Mucosa of descending colon (tissue), 3 donors: ENCODE measurements around the gene SAXO2. TPM values are rescaled to one million over a fixed set of nuclear protein-coding genes. Genes with fewer than 3 reads are reported as not detected.
"Not testable (repeated sequence)": the region's sequence is repeated elsewhere in the genome, so short reads cannot be mapped to it uniquely, and the experiment has no call there.

Experiments
- ATAC-seq: fragments of 200-7000 bp; cut with Tn5 transposase; one replicate; pipeline ENCODE4 v1.9.1; 2020; ENCODE audit warnings: mild to moderate bottlenecking, moderate library complexity
- DNase-seq, 3 donors: peaks; one replicate each; pipeline ENCODE4 v3.0.0-alpha.2; 2020
- H3K36me3 ChIP-seq: fragments of 200-600 bp; one replicate; pipeline ENCODE4 v1.8.0; 2021; ENCODE audit warnings: low read depth, mild to moderate bottlenecking
- H3K4me1 ChIP-seq: fragments of 200-600 bp; one replicate; pipeline ENCODE4 v1.8.0; 2021; ENCODE audit warnings: low read depth, mild to moderate bottlenecking
- H3K4me3 ChIP-seq: fragments of 200-600 bp; one replicate; pipeline ENCODE4 v1.8.0; 2021; ENCODE audit warnings: mild to moderate bottlenecking
- H3K9me3 ChIP-seq: fragments of 200-600 bp; one replicate; pipeline ENCODE4 v1.8.0; 2021; ENCODE audit warnings: mild to moderate bottlenecking
- CTCF ChIP-seq: fragments of 200-600 bp; IDR thresholded peaks from one replicate; pipeline ENCODE4 v1.8.0; 2022; ENCODE audit warnings: antibody characterized with exemption, mild to moderate bottlenecking
- intact Hi-C, 2 donors: fragments of 100-400 bp; cut with DNase I in 1 of 2; cut with micrococcal nuclease in 1 of 2; formaldehyde crosslinking; loops; one replicate each; pipeline versions ENCODE4 v1.11.0 to v1.11.1; 2022; cut with DNase I, micrococcal nuclease
- total RNA-seq, 3 donors: library from RNA; stranded (reverse); fragmentation: NEBNext Ultra II Directional in 2 of 3; extraction: Animal tissue kit (Norgen Biotek cat#: 25700) in 2 of 3; gene quantifications; one replicate each; pipeline versions ENCODE4 v1.2.1 to v1.2.4, GENCODE V29; 2021 to 2023
- donor health status: DM: no; HTN: no; CAD: no; lungs with moderate emphysema.
- donor health status: DM: no; HTN: no; CAD: no.
- donor health status: DM: no; HTN: yes; CAD: no.

The SAXO2 gene
- total RNA-seq, 3 donors from 2014 or later, result 0.58 to 2.3 (median 1.3) TPM

- intact Hi-C loops, result no loop called here
- ATAC-seq, result no peak
- H3K36me3 ChIP-seq, result no peaks in the 10 kb centered on the region
Measured at GRCh38 chr15:82307714-82308081, 45.1 kb downstream of the SAXO2 start.

GRCh38 chr15:82309802-82310201 lies 47.2 kb downstream of the SAXO2 start:
- H3K4me1 ChIP-seq, result no peaks in the 10 kb centered on the region
- no peak for TF ChIP-seq CTCF
- intact Hi-C loops, result no loop called here
- no peak for DNase-seq
- no peaks in the 10 kb centered on the region for H3K9me3 ChIP-seq
- H3K4me3 ChIP-seq, result no peak overlapping the region
- ATAC-seq, result no peak
- no peaks in the 10 kb centered on the region for H3K36me3 ChIP-seq

More at GRCh38 chr15:82307714-82308081, 45.1 kb downstream of the SAXO2 start:
- Histone ChIP-seq H3K9me3 (no peaks in the 10 kb centered on the region), H3K4me3 (no peak overlapping the region), H3K4me1 (no peaks in the 10 kb centered on the region)
- no peak for TF ChIP-seq CTCF
- no peak for DNase-seq

GRCh38 chr15:82311321-82311720 lies 48.7 kb downstream of the SAXO2 start:
- intact Hi-C loops, DNase-seq, H3K4me1 ChIP-seq: not testable (repeated sequence)

GRCh38 chr15:82312586-82313349 lies 50.1 kb downstream of the SAXO2 start:
- intact Hi-C loops, result no loop called here
- H3K4me1 ChIP-seq, result no peaks in the 10 kb centered on the region
- H3K36me3 ChIP-seq, result no peaks in the 10 kb centered on the region
- no peak for TF ChIP-seq CTCF
- no peak overlapping the region for H3K4me3 ChIP-seq
- ATAC-seq (no peak), DNase-seq (no peak)
- H3K9me3 ChIP-seq, result no peaks in the 10 kb centered on the region

More at GRCh38 chr15:82311321-82311720, 48.7 kb downstream of the SAXO2 start:
- not testable (repeated sequence) for H3K4me3 ChIP-seq, H3K9me3 ChIP-seq, H3K36me3 ChIP-seq, ATAC-seq

GRCh38 chr15:82313446-82313845 lies 50.8 kb downstream of the SAXO2 start:
- Histone ChIP-seq H3K36me3 (no peaks in the 10 kb centered on the region), H3K4me1 (no peaks in the 10 kb centered on the region), H3K4me3 (no peak overlapping the region), H3K9me3 (no peaks in the 10 kb centered on the region)
- no peak for DNase-seq
- ATAC-seq, result no peak
- TF ChIP-seq CTCF, result no peak
- intact Hi-C loops, result no loop called here

- DNase-seq, H3K4me3 ChIP-seq, H3K36me3 ChIP-seq, ATAC-seq, H3K9me3 ChIP-seq, intact Hi-C loops, H3K4me1 ChIP-seq: not testable (repeated sequence)
Measured at GRCh38 chr15:82313951-82314768, 51.5 kb downstream of the SAXO2 start.
